Thyroid gland (tissue), 4 donors: ENCODE results near the gene CGB7. TPM values are rescaled to one million over a fixed set of nuclear protein-coding genes. Genes with fewer than 3 reads are reported as not detected.

Experiments
- DNase-seq, 2 donors: peaks; one replicate each; pipeline ENCODE4 v3.0.0-alpha.2; 2019
- H3K27ac ChIP-seq, 3 donors: fragments of 200-600 bp; sonication (generic); 1 replicate in 2 of 3; 2 replicates in 1 of 3; pipeline ENCODE4 v1.5.1; 2016 to 2019; ENCODE audit warnings: mild to moderate bottlenecking in 1 of 3, moderate library complexity in 1 of 3
- H3K27me3 ChIP-seq: fragments of 200-600 bp; sonication (generic); one replicate; pipeline ENCODE4 v1.5.1; 2019
- H3K36me3 ChIP-seq, 2 donors: fragments of 200-600 bp; sonication (generic); one replicate each; pipeline ENCODE4 v1.5.1; 2016 to 2019
- H3K4me1 ChIP-seq, 2 donors: fragments of 200-600 bp; sonication (generic); one replicate each; pipeline ENCODE4 v1.5.1; 2017 to 2019
- H3K4me3 ChIP-seq, 3 donors: fragments of 200-600 bp; sonication (generic); replicated peaks in 1 of 3; 1 replicate in 2 of 3; 2 replicates in 1 of 3; pipeline ENCODE4 v1.5.1; 2016; ENCODE audit warnings: mild to moderate bottlenecking in 1 of 3
- H3K9me3 ChIP-seq: fragments of 200-600 bp; sonication (generic); one replicate; pipeline ENCODE4 v1.5.1; 2017
- POLR2A ChIP-seq, 2 donors: fragments of 450-650 bp; IDR thresholded peaks; one replicate each; pipeline ENCODE4 v1.6.1; 2017; ENCODE audit warnings: antibody characterized with exemption in 2 of 2, mild to moderate bottlenecking in 2 of 2, moderate library complexity in 1 of 2
- whole genome bisulfite sequencing, 2 donors: methylation state at CpG; one replicate each; pipeline ENCODE4 v1.1.5; 2017; 5-methylcytosine and 5-hydroxymethylcytosine counted together
- intact Hi-C: fragments of 100-400 bp; cut with DNase I; formaldehyde crosslinking; loops from one replicate; pipeline ENCODE4 v1.15.1; 2023
- microRNA-seq: library from miRNA; unstranded; fragments of <30 nt; microRNA quantifications from one replicate; pipeline ENCODE4, GENCODE V29; 2016
- small RNA-seq: library from RNA; depleted of rRNA; stranded (forward); fragments of <200 nt; gene quantifications from one replicate; pipeline ENCODE3, GENCODE V24; 2016
- total RNA-seq, 4 donors: library from RNA; depleted of rRNA; stranded (reverse); fragments of >200 nt; gene quantifications; one replicate each; pipeline ENCODE4 v1.2.3, GENCODE V29; 2016
- TF ChIP-seq, protein P1 (sequence below), 6 experiments: fragments of 200-600 bp in 3 of 6; fragments of 450-650 bp in 3 of 6; sonication (generic) in 3 of 6; IDR thresholded peaks; one replicate each; pipeline ENCODE4 v1.5.1; 2016 to 2019; ENCODE audit warnings: antibody characterized with exemption in 6 of 6, mild to moderate bottlenecking in 2 of 6, inconsistent platforms in 1 of 6, moderate library complexity in 1 of 6

CGB7 gene
- total RNA-seq, 4 donors from 2014 or later = not detected

DNA sequence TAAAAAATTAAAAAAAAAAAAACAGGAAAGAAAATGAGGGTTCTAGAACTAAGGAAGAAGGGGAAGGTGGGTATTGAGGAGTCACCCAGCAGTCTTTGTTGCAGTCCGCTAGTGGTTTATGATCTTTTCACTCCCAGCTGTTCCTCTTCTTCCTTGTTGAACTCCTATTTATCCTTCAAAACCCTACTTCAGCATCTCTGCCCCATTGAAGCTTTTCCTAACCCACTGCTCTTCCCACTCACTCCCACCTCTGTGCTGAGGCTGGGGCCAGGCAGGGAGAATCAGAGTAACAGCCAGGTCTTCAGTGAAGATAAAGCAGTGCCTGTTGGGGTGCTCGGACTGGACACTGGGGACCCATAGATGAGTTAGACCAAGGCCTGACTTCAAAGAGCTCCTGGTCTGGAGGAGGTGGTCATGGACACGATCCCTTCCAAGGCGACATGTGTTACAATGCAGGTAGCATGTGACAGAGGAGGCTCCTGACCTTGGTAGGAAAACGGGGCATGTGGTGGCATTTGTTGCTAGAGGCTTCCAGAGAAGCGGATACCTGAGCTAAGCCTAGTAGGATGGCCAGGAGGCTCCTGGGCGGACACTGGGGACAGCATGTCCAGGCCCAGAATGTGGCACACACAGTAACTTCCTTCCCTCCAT lies 52.5 kb downstream of the CGB7 start:
- no peak for DNase-seq
- no peak for TF ChIP-seq POLR2A (IDR thresholded peaks at IDR 0.05)
- TF ChIP-seq, protein P1, sequence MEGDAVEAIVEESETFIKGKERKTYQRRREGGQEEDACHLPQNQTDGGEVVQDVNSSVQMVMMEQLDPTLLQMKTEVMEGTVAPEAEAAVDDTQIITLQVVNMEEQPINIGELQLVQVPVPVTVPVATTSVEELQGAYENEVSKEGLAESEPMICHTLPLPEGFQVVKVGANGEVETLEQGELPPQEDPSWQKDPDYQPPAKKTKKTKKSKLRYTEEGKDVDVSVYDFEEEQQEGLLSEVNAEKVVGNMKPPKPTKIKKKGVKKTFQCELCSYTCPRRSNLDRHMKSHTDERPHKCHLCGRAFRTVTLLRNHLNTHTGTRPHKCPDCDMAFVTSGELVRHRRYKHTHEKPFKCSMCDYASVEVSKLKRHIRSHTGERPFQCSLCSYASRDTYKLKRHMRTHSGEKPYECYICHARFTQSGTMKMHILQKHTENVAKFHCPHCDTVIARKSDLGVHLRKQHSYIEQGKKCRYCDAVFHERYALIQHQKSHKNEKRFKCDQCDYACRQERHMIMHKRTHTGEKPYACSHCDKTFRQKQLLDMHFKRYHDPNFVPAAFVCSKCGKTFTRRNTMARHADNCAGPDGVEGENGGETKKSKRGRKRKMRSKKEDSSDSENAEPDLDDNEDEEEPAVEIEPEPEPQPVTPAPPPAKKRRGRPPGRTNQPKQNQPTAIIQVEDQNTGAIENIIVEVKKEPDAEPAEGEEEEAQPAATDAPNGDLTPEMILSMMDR (IDR thresholded peaks at IDR 0.05) = no peak
- H3K27ac ChIP-seq = no peak overlapping the region
- no peaks in the 10 kb centered on the region for H3K4me1 ChIP-seq
- H3K27me3 ChIP-seq = no peaks in the 10 kb centered on the region
- H3K36me3 ChIP-seq = peaks cover 42 to 48% of the 10 kb centered on the region in 2 donors
- 93 to 98% methylated on average over 7 of the region's 7 CpGs for WGBS, 2 donors
- no peaks in the 10 kb centered on the region for H3K9me3 ChIP-seq
- intact Hi-C loops = no loop called here
- no peak overlapping the region for H3K4me3 ChIP-seq

Small RNAs within 50 kb of the gene (microRNA-seq; reads per million reads assigned to microRNA genes)
- not detected for gene MIR6798

Small RNAs within 50 kb of the gene (small RNA-seq; reads per million reads assigned to genes)
- gene MIR6798 = not detected
- not detected for gene RN7SL708P

Other genes starting within 250 kb of the CGB7 start
- 10 to 100 TPM; 35.4 to 52.8 (median 45.9) TPM for gene BCAT2, start 246.7 kb downstream of the CGB7 start, total RNA-seq
- gene HSD17B14, start 221.3 kb downstream of the CGB7 start, total RNA-seq = 10 to 100 TPM; 11.9 to 46.8 (median 22.2) TPM
- gene PLEKHA4, start 189.1 kb downstream of the CGB7 start, total RNA-seq = 10 to 100 TPM; 15.2 to 21.8 (median 19.0) TPM
- gene PPP1R15A, start 185.3 kb downstream of the CGB7 start, total RNA-seq = 10 to 100 TPM; 18.7 to 31.7 (median 24.2) TPM
- gene TULP2, start 159.0 kb downstream of the CGB7 start, total RNA-seq = under 1 TPM in 1 of 4 donors, not detected in 3; 0.27 TPM
- gene NUCB1, start 157.4 kb downstream of the CGB7 start, total RNA-seq = 100 to 1,000 TPM; 267 to 424 (median 371) TPM
- not detected for gene DHDH, start 124.0 kb downstream of the CGB7 start, total RNA-seq
- gene BAX, start 102.9 kb downstream of the CGB7 start, total RNA-seq = 10 to 100 TPM; 28.2 to 74.4 (median 41.2) TPM
- over 10,000 TPM in 1 of 4 donors, 1,000 to 10,000 TPM in 3; 5,748 to 12,335 (median 7,175) TPM for gene FTL, start 92.4 kb downstream of the CGB7 start, total RNA-seq
- 10 to 100 TPM; 17.9 to 33.2 (median 23.9) TPM for gene GYS1, start 64.4 kb downstream of the CGB7 start, total RNA-seq
- 100 to 1,000 TPM in 3 of 4 donors, 10 to 100 TPM in 1; 80.5 to 131 (median 118) TPM for gene RUVBL2, start 63.9 kb downstream of the CGB7 start, total RNA-seq
- not detected for gene LHB, start 40.7 kb downstream of the CGB7 start, total RNA-seq
- not detected for gene CGB3, start 33.4 kb downstream of the CGB7 start, total RNA-seq
- gene CGB2, start 25.9 kb downstream of the CGB7 start, total RNA-seq = not detected
- gene CGB1, start 20.9 kb downstream of the CGB7 start, total RNA-seq = not detected
- under 1 TPM in 1 of 4 donors, not detected in 3; 0.56 TPM for gene CGB5, start 13.9 kb downstream of the CGB7 start, total RNA-seq
- gene CGB8, start 8.6 kb downstream of the CGB7 start, total RNA-seq = not detected
- under 1 TPM in 1 of 4 donors, not detected in 3; 0.33 TPM for gene NTF4, start 7.1 kb upstream of the CGB7 start, total RNA-seq
- not detected for gene KCNA7, start 14.9 kb upstream of the CGB7 start, total RNA-seq
- 100 to 1,000 TPM; 253 to 388 (median 305) TPM for gene SNRNP70, start 27.7 kb upstream of the CGB7 start, total RNA-seq
- gene LIN7B, start 56.6 kb upstream of the CGB7 start, total RNA-seq = 10 to 100 TPM; 10.5 to 17.7 (median 13.8) TPM
- gene C19orf73, start 61.4 kb upstream of the CGB7 start, total RNA-seq = 10 to 100 TPM in 1 of 4 donors, 1 to 10 TPM in 3; 1.7 to 13.4 (median 6.1) TPM
- gene PPFIA3, start 61.8 kb upstream of the CGB7 start, total RNA-seq = 1 to 10 TPM; 4.6 to 7.4 (median 5.3) TPM
- gene HRC, start 97.6 kb upstream of the CGB7 start, total RNA-seq = 1 to 10 TPM; 1.1 to 4.1 (median 2.1) TPM
- 10 to 100 TPM; 18.4 to 36.4 (median 26.1) TPM for gene TRPM4, start 100.0 kb upstream of the CGB7 start, total RNA-seq